Measurements from ENCODE around the gene ADGRL3. TPM values are rescaled to one million over a fixed set of nuclear protein-coding genes. Genes with fewer than 3 reads are reported as not detected.

ADGRL3 gene
- total and polyA plus RNA-seq, 2 donors (not counting 1 experiment from before 2014, with no cell fraction given): not detected

DNA sequence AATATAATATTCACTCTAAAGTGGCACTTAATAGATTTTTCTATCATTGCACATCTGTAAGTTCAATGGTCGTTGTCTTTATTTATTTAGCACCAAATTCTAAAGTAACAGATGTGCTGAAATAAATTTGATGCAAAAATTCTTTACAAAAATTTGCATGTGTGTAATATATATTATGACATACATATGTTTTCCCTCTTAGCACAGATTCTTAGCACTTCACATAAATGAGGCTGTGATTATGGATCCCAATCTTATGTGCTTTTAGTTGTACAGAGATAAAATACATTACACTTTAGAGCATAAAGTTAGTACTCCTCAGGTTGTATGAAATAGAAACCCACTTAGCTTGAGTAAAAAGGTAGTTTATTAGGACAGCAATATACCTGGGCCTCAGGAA lies 915.1 kb downstream of the ADGRL3 start:
- ATAC-seq (ENCODE audit: low read depth) (no peak), DNase-seq (no peak)
- no peaks in the 10 kb centered on the region for H3K36me3 ChIP-seq (replicated peaks in 1 of 2; ENCODE audit: control extremely low read depth in 1 of 2, control insufficient read depth in 1 of 2, extremely low read depth in 1 of 2, insufficient read depth in 2 of 2, low read length in 1 of 2)
- Mint-ChIP-seq H3K9me3 (ENCODE audit: insufficient read depth) (no peaks in the 10 kb centered on the region), H3K4me1 (no peaks in the 10 kb centered on the region), H3K27me3 (no peaks in the 10 kb centered on the region), H3K27ac (no peak overlapping the region), H3K4me3 (no peak overlapping the region)
- no peak overlapping the region for H3K4me2 ChIP-seq (replicated peaks; ENCODE audit: low read depth, low read length, poor library complexity, severe bottlenecking)
- intact Hi-C loops (cut with micrococcal nuclease): no loop called here
- no peaks in the 10 kb centered on the region for H3K4me1 ChIP-seq (ENCODE audit: control insufficient read depth in 2 of 2, insufficient read depth in 2 of 2, low read length in 2 of 2)
- H2AFZ ChIP-seq (ENCODE audit: insufficient read depth, low read depth, low read length, poor library complexity, severe bottlenecking): no peak overlapping the region
- H3K79me2 ChIP-seq (ENCODE audit: control insufficient read depth, insufficient read depth, low read length): no peaks in the 10 kb centered on the region
- ChIA-PET POLR2A (no interaction called here), CTCF (no interaction called here)
- no peak overlapping the region for H3K9ac ChIP-seq (ENCODE audit: low read length)
- no CpG with 5 or more reads among the region's 1 CpG for whole genome bisulfite sequencing (ENCODE audit: insufficient coverage)
- H3K27ac ChIP-seq (ENCODE audit: low read length in 2 of 2): no peak overlapping the region
- peaks cover 0 to 2% (median 0%) of the 10 kb centered on the region in 3 donors for H3K9me3 ChIP-seq (ENCODE audit: control extremely low read depth in 1 of 3, control insufficient read depth in 2 of 3, insufficient read depth in 1 of 3, low read length in 2 of 3)
- H4K20me1 ChIP-seq (ENCODE audit: control insufficient read depth, insufficient read depth, low read length, poor library complexity, severe bottlenecking): no peaks in the 10 kb centered on the region
- no peak for TF ChIP-seq EZH2 (IDR thresholded peaks at IDR 0.05; ENCODE audit: borderline replicate concordance, insufficient read depth, low read depth, low read length, poor library complexity, severe bottlenecking)
- TF ChIP-seq, protein P1, sequence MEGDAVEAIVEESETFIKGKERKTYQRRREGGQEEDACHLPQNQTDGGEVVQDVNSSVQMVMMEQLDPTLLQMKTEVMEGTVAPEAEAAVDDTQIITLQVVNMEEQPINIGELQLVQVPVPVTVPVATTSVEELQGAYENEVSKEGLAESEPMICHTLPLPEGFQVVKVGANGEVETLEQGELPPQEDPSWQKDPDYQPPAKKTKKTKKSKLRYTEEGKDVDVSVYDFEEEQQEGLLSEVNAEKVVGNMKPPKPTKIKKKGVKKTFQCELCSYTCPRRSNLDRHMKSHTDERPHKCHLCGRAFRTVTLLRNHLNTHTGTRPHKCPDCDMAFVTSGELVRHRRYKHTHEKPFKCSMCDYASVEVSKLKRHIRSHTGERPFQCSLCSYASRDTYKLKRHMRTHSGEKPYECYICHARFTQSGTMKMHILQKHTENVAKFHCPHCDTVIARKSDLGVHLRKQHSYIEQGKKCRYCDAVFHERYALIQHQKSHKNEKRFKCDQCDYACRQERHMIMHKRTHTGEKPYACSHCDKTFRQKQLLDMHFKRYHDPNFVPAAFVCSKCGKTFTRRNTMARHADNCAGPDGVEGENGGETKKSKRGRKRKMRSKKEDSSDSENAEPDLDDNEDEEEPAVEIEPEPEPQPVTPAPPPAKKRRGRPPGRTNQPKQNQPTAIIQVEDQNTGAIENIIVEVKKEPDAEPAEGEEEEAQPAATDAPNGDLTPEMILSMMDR (IDR thresholded peaks at IDR 0.05): no peak
- H3K4me3 ChIP-seq (ENCODE audit: control extremely low read depth in 1 of 5, extremely low read depth in 1 of 5, insufficient read depth in 1 of 5, low read depth in 2 of 5, low read length in 4 of 5): no peak overlapping the region
- H3K27me3 ChIP-seq (replicated peaks in 1 of 4; ENCODE audit: control extremely low read depth in 1 of 4, control insufficient read depth in 3 of 4, insufficient read depth in 4 of 4, low read length in 3 of 4): no peaks in the 10 kb centered on the region

DNA sequence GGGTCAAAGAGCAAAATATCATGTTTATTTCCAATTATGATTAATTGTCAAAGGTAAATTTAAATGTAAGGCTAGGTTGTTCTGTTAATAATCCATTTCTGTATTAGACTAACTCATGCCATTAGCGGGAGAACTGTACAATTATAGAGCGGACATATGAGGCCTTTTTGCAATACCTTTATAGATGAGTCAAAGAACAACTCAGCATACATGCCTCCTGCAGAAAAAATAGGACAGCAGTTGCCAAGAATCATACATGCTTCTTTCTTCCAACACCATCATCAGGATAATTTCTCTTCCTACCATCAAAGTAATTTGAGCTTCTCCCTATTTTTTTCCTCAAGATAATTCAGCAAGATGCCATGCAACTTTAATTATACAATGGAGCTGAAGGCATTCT lies 917.8 kb downstream of the ADGRL3 start:
- H3K9me3 Mint-ChIP-seq (ENCODE audit: insufficient read depth): no peaks in the 10 kb centered on the region
- H3K4me2 ChIP-seq (replicated peaks; ENCODE audit: low read depth, low read length, poor library complexity, severe bottlenecking): no peak overlapping the region
- H3K9me3 ChIP-seq (ENCODE audit: control extremely low read depth in 1 of 3, control insufficient read depth in 2 of 3, insufficient read depth in 1 of 3, low read length in 2 of 3): peaks cover 0 to 2% (median 0%) of the 10 kb centered on the region in 3 donors
- no peak overlapping the region for H3K27ac ChIP-seq (ENCODE audit: low read length in 2 of 2)
- intact Hi-C loops (cut with micrococcal nuclease): no loop called here
- no peaks in the 10 kb centered on the region for H3K4me1 Mint-ChIP-seq
- POLR2A ChIA-PET: no interaction called here
- H3K27me3 ChIP-seq (replicated peaks in 1 of 4; ENCODE audit: control extremely low read depth in 1 of 4, control insufficient read depth in 3 of 4, insufficient read depth in 4 of 4, low read length in 3 of 4): no peaks in the 10 kb centered on the region
- no peaks in the 10 kb centered on the region for H3K79me2 ChIP-seq (ENCODE audit: control insufficient read depth, insufficient read depth, low read length)
- no CpG with 5 or more reads among the region's 2 CpGs for WGBS (ENCODE audit: insufficient coverage)
- no peak overlapping the region for H3K4me3 ChIP-seq (ENCODE audit: control extremely low read depth in 1 of 5, extremely low read depth in 1 of 5, insufficient read depth in 1 of 5, low read depth in 2 of 5, low read length in 4 of 5)
- DNase-seq (no peak), ATAC-seq (ENCODE audit: low read depth) (no peak)
- no peak overlapping the region for H3K4me3 Mint-ChIP-seq
- no peaks in the 10 kb centered on the region for H4K20me1 ChIP-seq (ENCODE audit: control insufficient read depth, insufficient read depth, low read length, poor library complexity, severe bottlenecking)
- H3K36me3 ChIP-seq (replicated peaks in 1 of 2; ENCODE audit: control extremely low read depth in 1 of 2, control insufficient read depth in 1 of 2, extremely low read depth in 1 of 2, insufficient read depth in 2 of 2, low read length in 1 of 2): no peaks in the 10 kb centered on the region
- no peak overlapping the region for H2AFZ ChIP-seq (ENCODE audit: insufficient read depth, low read depth, low read length, poor library complexity, severe bottlenecking)
- no peak for TF ChIP-seq EZH2 (IDR thresholded peaks at IDR 0.05; ENCODE audit: borderline replicate concordance, insufficient read depth, low read depth, low read length, poor library complexity, severe bottlenecking)
- TF ChIP-seq, protein P1 (IDR thresholded peaks at IDR 0.05): no peak
- H3K4me1 ChIP-seq (ENCODE audit: control insufficient read depth in 2 of 2, insufficient read depth in 2 of 2, low read length in 2 of 2): no peaks in the 10 kb centered on the region
- H3K27me3 Mint-ChIP-seq: no peaks in the 10 kb centered on the region
- H3K9ac ChIP-seq (ENCODE audit: low read length): no peak overlapping the region
- no peak overlapping the region for H3K27ac Mint-ChIP-seq
- CTCF ChIA-PET: no interaction called here

All from B cell (primary cell).